Liver (tissue), 9 donors: ENCODE measurements around the gene POU6F2. TPM values are rescaled to one million over a fixed set of nuclear protein-coding genes. Genes with fewer than 3 reads are reported as not detected.

Experiments used
- DNase-seq: peaks from one replicate; pipeline ENCODE4 v3.0.0-alpha.2; 2017; ENCODE audit warnings: low spot score
- H3K27ac ChIP-seq, 2 donors: one replicate each; pipeline ENCODE4 v1.7.0; 2013; ENCODE audit warnings: inconsistent platforms in 2 of 2, low read length in 2 of 2, control low read depth in 1 of 2, low read depth in 1 of 2, mild to moderate bottlenecking in 1 of 2
- H3K27me3 ChIP-seq, 4 donors: one replicate each; pipeline versions ENCODE4 v1.6.1 to v1.7.0; 2013; ENCODE audit warnings: low read length in 3 of 4, inconsistent platforms in 1 of 4, mild to moderate bottlenecking in 1 of 4, moderate library complexity in 1 of 4; ENCODE audit not compliant: control insufficient read depth in 4 of 4, insufficient read depth in 4 of 4
- H3K36me3 ChIP-seq, 4 donors: one replicate each; pipeline versions ENCODE4 v1.6.1 to v1.7.0; 2013; ENCODE audit warnings: low read length in 3 of 4, mild to moderate bottlenecking in 3 of 4, low read depth in 1 of 4, moderate library complexity in 1 of 4; ENCODE audit not compliant: control insufficient read depth in 4 of 4, insufficient read depth in 3 of 4
- H3K4me1 ChIP-seq, 4 donors: one replicate each; pipeline versions ENCODE4 v1.6.1 to v1.7.0; 2013; ENCODE audit warnings: low read length in 3 of 4, mild to moderate bottlenecking in 3 of 4, moderate library complexity in 1 of 4; ENCODE audit not compliant: control insufficient read depth in 4 of 4, insufficient read depth in 4 of 4
- H3K4me3 ChIP-seq, 3 donors: one replicate each; pipeline versions ENCODE4 v1.6.1 to v1.7.0; 2013; ENCODE audit warnings: low read length in 3 of 3, control low read depth in 1 of 3, low read depth in 1 of 3, mild to moderate bottlenecking in 1 of 3
- H3K9ac ChIP-seq, 2 donors: one replicate each; pipeline ENCODE4 v1.7.0; 2013; ENCODE audit warnings: low read length in 2 of 2, mild to moderate bottlenecking in 2 of 2, moderate library complexity in 2 of 2, control low read depth in 1 of 2, low read depth in 1 of 2
- H3K9me3 ChIP-seq, 4 donors: one replicate each; pipeline versions ENCODE4 v1.6.1 to v1.7.0; 2013; ENCODE audit warnings: low read length in 3 of 4; ENCODE audit not compliant: control insufficient read depth in 4 of 4
- EGR1 ChIP-seq, 2 donors: IDR thresholded peaks; 2 replicates each; pipeline ENCODE4 v1.6.1; 2016 to 2018; ENCODE audit warnings: antibody characterized with exemption in 2 of 2, low read depth in 2 of 2
- FOXA1 ChIP-seq: IDR thresholded peaks from 2 replicates; pipeline ENCODE4 v1.6.1; 2016; ENCODE audit warnings: antibody characterized with exemption
- FOXA2 ChIP-seq: IDR thresholded peaks from 2 replicates; pipeline ENCODE4 v1.6.1; 2016; ENCODE audit warnings: antibody characterized with exemption
- HNF4A ChIP-seq, 2 donors: conservative IDR thresholded peaks; 2 replicates each; pipeline ENCODE4 v1.6.1; 2016; ENCODE audit warnings: antibody characterized with exemption in 2 of 2, mild to moderate bottlenecking in 2 of 2
- HNF4G ChIP-seq: IDR thresholded peaks from 2 replicates; pipeline ENCODE4 v1.6.1; 2016; ENCODE audit warnings: antibody characterized with exemption
- JUND ChIP-seq, 2 donors: IDR thresholded peaks; 2 replicates each; pipeline ENCODE4 v1.6.1; 2016; ENCODE audit warnings: antibody characterized with exemption in 2 of 2
- NR2F2 ChIP-seq: IDR thresholded peaks from 2 replicates; pipeline ENCODE4 v1.6.1; 2016; ENCODE audit warnings: antibody characterized with exemption
- RAD21 ChIP-seq, 2 donors: IDR thresholded peaks; 2 replicates each; pipeline ENCODE4 v1.6.1; 2016; ENCODE audit warnings: antibody characterized with exemption in 2 of 2, mild to moderate bottlenecking in 2 of 2
- RXRA ChIP-seq, 2 donors: IDR thresholded peaks; 2 replicates each; pipeline ENCODE4 v1.6.1; 2017 to 2018; ENCODE audit warnings: antibody characterized with exemption in 2 of 2, mild to moderate bottlenecking in 1 of 2
- SP1 ChIP-seq: IDR thresholded peaks from 2 replicates; pipeline ENCODE4 v1.6.1; 2018; ENCODE audit warnings: antibody characterized with exemption, mild to moderate bottlenecking
- YY1 ChIP-seq: IDR thresholded peaks from 2 replicates; pipeline ENCODE4 v1.6.1; 2016; ENCODE audit warnings: antibody characterized with exemption, mild to moderate bottlenecking
- WGBS: extraction: QIAGEN DNeasy Blood & Tissue Kit; methylation state at CpG from one replicate; pipeline ENCODE4 v1.1.7; 2013; 5-methylcytosine and 5-hydroxymethylcytosine counted together
- polyA plus RNA-seq, 2 donors: library from polyadenylated mRNA; stranded (reverse) in 1 of 2; unstranded in 1 of 2; fragments of 200-250 nt in 1 of 2; fragments of >200 nt in 1 of 2; fragmentation: Nextera tagmentation in 1 of 2; extraction: Ambion mirVana in 1 of 2; gene quantifications; one replicate each; pipeline versions ENCODE4 v1.2.1 to v1.2.3, GENCODE V29; 2013 to 2015
- total RNA-seq, 2 donors: library from RNA; depleted of rRNA; stranded (reverse); fragments of >200 nt; gene quantifications; one replicate each; pipeline ENCODE4 v1.2.3, GENCODE V29; 2014
- TF ChIP-seq, protein P1 (sequence below): IDR thresholded peaks from 2 replicates; pipeline ENCODE4 v1.6.1; 2016; ENCODE audit warnings: antibody characterized with exemption
- TF ChIP-seq, protein P2 (sequence below): fragments of 150-350 bp; IDR thresholded peaks from 2 replicates; pipeline ENCODE4 v1.5.1; 2017; ENCODE audit warnings: improper control_type of control experiment, low read depth, low read length; ENCODE audit not compliant: missing input control
- TF ChIP-seq, protein P3 (sequence below): IDR thresholded peaks from 2 replicates; pipeline ENCODE4 v1.6.1; 2016; ENCODE audit warnings: antibody characterized with exemption
- TF ChIP-seq, protein P4 (sequence below): IDR thresholded peaks from 2 replicates; pipeline ENCODE4 v1.6.1; 2016; ENCODE audit warnings: antibody characterized with exemption, mild to moderate bottlenecking
- donor health status: healthy.
- donor health status: healthy.
- donor health status: healthy.
- donor health status: healthy.
- donor health status: healthy.

Gene POU6F2
- total and polyA plus RNA-seq, 4 donors = under 0.01 to 0.24 (median 0.08) TPM; not detected in 1

DNA sequence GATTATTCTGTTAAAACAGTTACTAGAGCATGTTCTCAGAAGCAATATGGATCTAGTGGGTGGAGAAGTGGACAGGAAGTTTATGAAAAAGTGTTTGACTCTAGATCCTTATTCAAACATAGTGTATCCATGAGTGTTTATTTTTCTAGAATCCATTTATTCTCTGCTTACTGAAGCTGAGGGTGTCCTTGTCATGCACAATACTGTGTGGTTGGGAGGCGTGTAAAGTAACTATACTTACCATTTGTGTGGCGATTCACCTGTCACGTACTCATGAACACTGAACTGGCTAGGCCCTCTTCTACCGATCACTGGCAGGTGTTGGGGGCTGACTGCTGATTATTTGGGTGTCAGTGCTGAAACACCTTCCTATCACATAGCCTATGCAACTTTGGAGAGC lies 74.0 kb downstream of the POU6F2 start:
- 92% methylated on average over 4 of the region's 4 CpGs for WGBS

DNA sequence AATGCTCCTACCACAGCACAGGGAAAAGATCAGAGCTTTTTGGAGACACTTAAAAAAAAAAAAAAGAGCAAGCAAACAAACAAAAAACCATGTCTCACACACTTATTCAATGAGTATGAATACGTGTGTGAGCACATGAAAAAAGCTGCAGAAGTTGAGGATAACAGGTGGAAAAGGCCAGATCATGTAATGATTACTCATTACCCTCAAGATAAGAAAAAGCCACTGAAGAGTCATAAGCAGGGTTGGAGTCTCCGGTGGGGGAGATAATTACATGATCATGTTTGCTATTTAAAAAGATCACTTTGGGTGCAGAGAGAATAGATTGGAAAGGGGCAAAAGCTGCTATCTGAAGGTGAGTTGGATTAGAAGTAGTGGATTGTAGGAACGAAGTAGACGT lies 77.0 kb downstream of the POU6F2 start:
- Histone ChIP-seq H3K4me3 (no peak overlapping the region), H3K27me3 (no peaks in the 10 kb centered on the region), H3K9me3 (no peaks in the 10 kb centered on the region), H3K27ac (no peak overlapping the region), H3K9ac (no peak overlapping the region), H3K36me3 (no peaks in the 10 kb centered on the region), H3K4me1 (no peaks in the 10 kb centered on the region)
- TF ChIP-seq HNF4G = no peak
- TF ChIP-seq NR2F2 = no peak
- no peak for TF ChIP-seq FOXA1
- TF ChIP-seq RXRA (IDR thresholded peaks at IDR 0.05) = no peak
- no peak for TF ChIP-seq YY1
- TF ChIP-seq, protein P1, sequence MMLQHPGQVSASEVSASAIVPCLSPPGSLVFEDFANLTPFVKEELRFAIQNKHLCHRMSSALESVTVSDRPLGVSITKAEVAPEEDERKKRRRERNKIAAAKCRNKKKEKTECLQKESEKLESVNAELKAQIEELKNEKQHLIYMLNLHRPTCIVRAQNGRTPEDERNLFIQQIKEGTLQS = no peak
- no peak for TF ChIP-seq RAD21 (IDR thresholded peaks at IDR 0.05)
- TF ChIP-seq, protein P2, sequence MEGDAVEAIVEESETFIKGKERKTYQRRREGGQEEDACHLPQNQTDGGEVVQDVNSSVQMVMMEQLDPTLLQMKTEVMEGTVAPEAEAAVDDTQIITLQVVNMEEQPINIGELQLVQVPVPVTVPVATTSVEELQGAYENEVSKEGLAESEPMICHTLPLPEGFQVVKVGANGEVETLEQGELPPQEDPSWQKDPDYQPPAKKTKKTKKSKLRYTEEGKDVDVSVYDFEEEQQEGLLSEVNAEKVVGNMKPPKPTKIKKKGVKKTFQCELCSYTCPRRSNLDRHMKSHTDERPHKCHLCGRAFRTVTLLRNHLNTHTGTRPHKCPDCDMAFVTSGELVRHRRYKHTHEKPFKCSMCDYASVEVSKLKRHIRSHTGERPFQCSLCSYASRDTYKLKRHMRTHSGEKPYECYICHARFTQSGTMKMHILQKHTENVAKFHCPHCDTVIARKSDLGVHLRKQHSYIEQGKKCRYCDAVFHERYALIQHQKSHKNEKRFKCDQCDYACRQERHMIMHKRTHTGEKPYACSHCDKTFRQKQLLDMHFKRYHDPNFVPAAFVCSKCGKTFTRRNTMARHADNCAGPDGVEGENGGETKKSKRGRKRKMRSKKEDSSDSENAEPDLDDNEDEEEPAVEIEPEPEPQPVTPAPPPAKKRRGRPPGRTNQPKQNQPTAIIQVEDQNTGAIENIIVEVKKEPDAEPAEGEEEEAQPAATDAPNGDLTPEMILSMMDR = no peak
- TF ChIP-seq FOXA2 = no peak
- DNase-seq = no peak
- WGBS = 54% methylated on average over 4 of the region's 4 CpGs

More for the DNA sequence above, 74.0 kb downstream of the POU6F2 start:
- no peak for DNase-seq
- H3K27me3 ChIP-seq = no peaks in the 10 kb centered on the region
- TF ChIP-seq FOXA1 = no peak
- no peak for TF ChIP-seq HNF4G
- TF ChIP-seq, protein P2 = no peak
- TF ChIP-seq JUND (IDR thresholded peaks at IDR 0.05) = no peak
- TF ChIP-seq HNF4A (conservative IDR thresholded peaks at IDR 0.05) = no peak
- TF ChIP-seq EGR1 (IDR thresholded peaks at IDR 0.05; ENCODE audit: low read depth in 2 of 2) = no peak
- TF ChIP-seq, protein P3, sequence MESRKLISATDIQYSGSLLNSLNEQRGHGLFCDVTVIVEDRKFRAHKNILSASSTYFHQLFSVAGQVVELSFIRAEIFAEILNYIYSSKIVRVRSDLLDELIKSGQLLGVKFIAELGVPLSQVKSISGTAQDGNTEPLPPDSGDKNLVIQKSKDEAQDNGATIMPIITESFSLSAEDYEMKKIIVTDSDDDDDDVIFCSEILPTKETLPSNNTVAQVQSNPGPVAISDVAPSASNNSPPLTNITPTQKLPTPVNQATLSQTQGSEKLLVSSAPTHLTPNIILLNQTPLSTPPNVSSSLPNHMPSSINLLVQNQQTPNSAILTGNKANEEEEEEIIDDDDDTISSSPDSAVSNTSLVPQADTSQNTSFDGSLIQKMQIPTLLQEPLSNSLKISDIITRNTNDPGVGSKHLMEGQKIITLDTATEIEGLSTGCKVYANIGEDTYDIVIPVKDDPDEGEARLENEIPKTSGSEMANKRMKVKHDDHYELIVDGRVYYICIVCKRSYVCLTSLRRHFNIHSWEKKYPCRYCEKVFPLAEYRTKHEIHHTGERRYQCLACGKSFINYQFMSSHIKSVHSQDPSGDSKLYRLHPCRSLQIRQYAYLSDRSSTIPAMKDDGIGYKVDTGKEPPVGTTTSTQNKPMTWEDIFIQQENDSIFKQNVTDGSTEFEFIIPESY = no peak
- TF ChIP-seq NR2F2 = no peak
- no peak for TF ChIP-seq RAD21 (IDR thresholded peaks at IDR 0.05)
- TF ChIP-seq YY1 = no peak
- no peak for TF ChIP-seq SP1
- TF ChIP-seq, protein P4, sequence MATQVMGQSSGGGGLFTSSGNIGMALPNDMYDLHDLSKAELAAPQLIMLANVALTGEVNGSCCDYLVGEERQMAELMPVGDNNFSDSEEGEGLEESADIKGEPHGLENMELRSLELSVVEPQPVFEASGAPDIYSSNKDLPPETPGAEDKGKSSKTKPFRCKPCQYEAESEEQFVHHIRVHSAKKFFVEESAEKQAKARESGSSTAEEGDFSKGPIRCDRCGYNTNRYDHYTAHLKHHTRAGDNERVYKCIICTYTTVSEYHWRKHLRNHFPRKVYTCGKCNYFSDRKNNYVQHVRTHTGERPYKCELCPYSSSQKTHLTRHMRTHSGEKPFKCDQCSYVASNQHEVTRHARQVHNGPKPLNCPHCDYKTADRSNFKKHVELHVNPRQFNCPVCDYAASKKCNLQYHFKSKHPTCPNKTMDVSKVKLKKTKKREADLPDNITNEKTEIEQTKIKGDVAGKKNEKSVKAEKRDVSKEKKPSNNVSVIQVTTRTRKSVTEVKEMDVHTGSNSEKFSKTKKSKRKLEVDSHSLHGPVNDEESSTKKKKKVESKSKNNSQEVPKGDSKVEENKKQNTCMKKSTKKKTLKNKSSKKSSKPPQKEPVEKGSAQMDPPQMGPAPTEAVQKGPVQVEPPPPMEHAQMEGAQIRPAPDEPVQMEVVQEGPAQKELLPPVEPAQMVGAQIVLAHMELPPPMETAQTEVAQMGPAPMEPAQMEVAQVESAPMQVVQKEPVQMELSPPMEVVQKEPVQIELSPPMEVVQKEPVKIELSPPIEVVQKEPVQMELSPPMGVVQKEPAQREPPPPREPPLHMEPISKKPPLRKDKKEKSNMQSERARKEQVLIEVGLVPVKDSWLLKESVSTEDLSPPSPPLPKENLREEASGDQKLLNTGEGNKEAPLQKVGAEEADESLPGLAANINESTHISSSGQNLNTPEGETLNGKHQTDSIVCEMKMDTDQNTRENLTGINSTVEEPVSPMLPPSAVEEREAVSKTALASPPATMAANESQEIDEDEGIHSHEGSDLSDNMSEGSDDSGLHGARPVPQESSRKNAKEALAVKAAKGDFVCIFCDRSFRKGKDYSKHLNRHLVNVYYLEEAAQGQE = no peak
- H3K4me1 ChIP-seq = no peaks in the 10 kb centered on the region
- no peaks in the 10 kb centered on the region for H3K9me3 ChIP-seq
- no peak overlapping the region for H3K4me3 ChIP-seq
- no peaks in the 10 kb centered on the region for H3K36me3 ChIP-seq
- no peak overlapping the region for H3K9ac ChIP-seq
- H3K27ac ChIP-seq = no peak overlapping the region
